ENCODE results near the gene KAT6B.

Gene KAT6B

DNA sequence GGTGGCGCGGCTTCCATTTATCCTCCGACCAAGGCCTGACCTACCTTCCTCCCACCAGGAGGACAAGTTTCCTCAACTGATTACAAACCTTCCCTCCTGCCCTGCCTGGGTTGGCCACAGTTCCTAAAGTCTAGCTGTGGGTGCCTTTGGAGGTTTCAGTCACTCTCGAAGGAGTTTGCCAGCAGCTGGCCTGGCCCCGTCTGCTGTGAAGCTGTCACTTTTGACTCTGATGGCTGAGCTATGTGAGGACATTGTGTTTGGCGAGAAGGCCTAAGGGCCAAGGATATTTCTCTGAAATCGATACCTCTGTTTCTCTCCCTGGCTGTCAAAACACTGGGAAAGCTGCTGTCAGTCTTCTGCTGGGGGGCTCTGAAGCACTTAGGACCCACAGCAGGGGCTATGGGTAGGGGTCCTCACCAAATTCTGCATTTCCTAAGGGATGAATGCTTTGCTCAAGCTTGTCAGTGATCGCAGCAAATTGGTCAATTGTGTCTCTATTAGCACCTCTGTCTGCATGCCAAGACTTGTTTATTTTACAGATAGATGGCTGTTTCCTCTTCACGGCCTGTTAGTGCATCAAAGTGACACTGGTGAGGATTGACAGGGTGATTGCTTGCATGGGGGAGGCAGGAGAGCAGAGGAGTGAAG lies 253.2 kb downstream of the KAT6B start:
- no peak for DNase-seq

DNA sequence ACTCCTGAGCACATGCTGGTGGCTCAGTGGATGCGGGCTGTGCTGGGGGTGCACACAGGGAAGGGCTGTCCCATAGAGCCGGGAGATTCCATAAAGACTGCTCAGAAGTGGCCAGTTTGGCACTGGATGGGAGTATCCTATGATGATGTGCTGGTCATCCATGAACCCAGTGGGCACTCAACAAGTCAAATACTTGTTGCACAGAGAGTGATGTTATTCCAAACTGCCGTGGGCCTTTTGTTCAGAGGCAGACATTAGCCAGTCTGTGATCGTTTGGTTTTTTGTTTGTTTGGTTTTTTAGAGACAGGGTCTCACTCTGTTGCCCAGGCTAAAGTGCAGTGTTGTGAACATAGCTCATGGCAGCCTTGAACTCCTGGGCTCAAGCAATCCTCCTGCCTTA lies 254.2 kb downstream of the KAT6B start:
- DNase-seq: no peak

DNA sequence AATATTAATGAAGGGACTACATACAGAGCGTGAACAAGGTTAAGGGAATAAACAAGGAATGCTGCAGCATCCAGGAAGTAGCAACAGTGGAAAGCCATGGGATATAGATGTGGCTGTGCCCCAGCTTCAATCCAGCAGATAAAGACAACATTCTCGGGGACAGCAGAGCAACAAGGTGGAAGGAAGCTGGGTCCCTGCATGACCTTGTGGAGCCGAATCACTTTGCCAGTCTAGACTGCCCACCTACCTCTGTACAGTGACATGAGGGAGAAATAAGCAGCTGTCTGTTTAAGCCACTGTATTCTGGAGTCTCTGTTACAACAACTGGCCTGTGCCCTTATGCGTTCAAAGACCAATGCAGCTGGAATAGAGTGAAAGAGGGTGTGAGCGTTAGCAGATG lies 255.0 kb downstream of the KAT6B start:
- DNase-seq: no peak

Measured in right forelimb (tissue), 1 donor.